Endothelial cell of umbilical vein (primary cell): ENCODE data around the gene RASL11A. TPM values are rescaled to one million over a fixed set of nuclear protein-coding genes. Genes with fewer than 3 reads are reported as not detected.

Experiments used
- BruUV-seq: library from RNA; stranded (reverse); fragments of 400-500 nt; replicated peaks from 2 replicates; lab custom pipeline; 2021; lab: Mats Ljungman, UMichigan
- CTCF ChIA-PET: fragments of 300-600, 350-600 bp; sonication (Branson Sonifier 250); formaldehyde crosslinking; loops from one replicate; lab custom pipeline; 2021; ENCODE audit warnings: antibody characterized with exemption, inconsistent platforms; lab: Charles Lee
- POLR2A ChIA-PET: fragments of 300-600, 350-600 bp; sonication (Branson Sonifier 250); formaldehyde crosslinking; loops from one replicate; lab custom pipeline; 2021; ENCODE audit warnings: antibody characterized with exemption, inconsistent platforms; lab: Charles Lee
- DNase-seq: peaks from one replicate; pipeline ENCODE4 v3.0.0-alpha.2; 2011; ENCODE audit warnings: low read depth, low spot score
- FAIRE-seq: peaks from 2 replicates; lab custom pipeline; 2011; peaks lifted over from hg19 to GRCh38; lab: Jason Lieb, UNC
- H2AFZ ChIP-seq: 2 replicates; pipeline ENCODE4 v1.6.0; 2012; ENCODE audit warnings: low read depth, low read length, control low read depth, inconsistent platforms
- H3K27ac ChIP-seq: 2 replicates; pipeline ENCODE4 v1.5.1; 2011; ENCODE audit warnings: low read depth, mild to moderate bottlenecking, control low read depth, low read length, moderate library complexity; ENCODE audit not compliant: insufficient read depth
- H3K27me3 ChIP-seq, 2 experiments: 2 replicates each; pipeline versions ENCODE4 v1.6.0 to v1.6.1; 2011; ENCODE audit warnings: low read length in 2 of 2, mixed read lengths in 1 of 2; ENCODE audit not compliant: control insufficient read depth in 2 of 2, insufficient read depth in 2 of 2
- H3K36me3 ChIP-seq, 2 experiments: 2 replicates in 1 of 2; 3 replicates in 1 of 2; pipeline ENCODE4 v1.5.1; 2011; ENCODE audit warnings: low read length in 2 of 2, mild to moderate bottlenecking in 1 of 2, moderate library complexity in 1 of 2; ENCODE audit not compliant: control insufficient read depth in 2 of 2, insufficient read depth in 2 of 2; ENCODE audit errors: extremely low read depth in 1 of 2
- H3K4me1 ChIP-seq: 3 replicates; pipeline ENCODE4 v1.5.1; 2011; ENCODE audit warnings: mild to moderate bottlenecking, low read length; ENCODE audit not compliant: control insufficient read depth, insufficient read depth; ENCODE audit errors: extremely low read depth
- H3K4me2 ChIP-seq: 2 replicates; pipeline ENCODE4 v1.6.1; 2011; ENCODE audit warnings: low read length, control low read depth, mixed read lengths; ENCODE audit not compliant: insufficient read depth
- H3K4me3 ChIP-seq, 3 experiments: fragments of 200-600 bp in 1 of 3; sonication (generic), shearing (Covaris generic) in 1 of 3; replicated peaks in 1 of 3; 2 replicates each; pipeline ENCODE4 v1.5.1; 2011 to 2016; ENCODE audit warnings: control low read depth in 3 of 3, low read length in 3 of 3, mild to moderate bottlenecking in 2 of 3, inconsistent platforms in 1 of 3, low read depth in 1 of 3, moderate library complexity in 1 of 3; ENCODE audit not compliant: insufficient read depth in 1 of 3
- H3K79me2 ChIP-seq: 2 replicates; pipeline ENCODE4 v1.6.0; 2012; ENCODE audit warnings: low read length, inconsistent platforms; ENCODE audit not compliant: control insufficient read depth, insufficient read depth
- H3K9ac ChIP-seq: replicated peaks from 2 replicates; pipeline ENCODE3; 2011; ENCODE audit warnings: low read length, control low read depth; ENCODE audit not compliant: insufficient read depth; ENCODE audit errors: extremely low read depth
- H3K9me1 ChIP-seq: replicated peaks from 3 replicates; pipeline ENCODE4 v1.6.0; 2011; ENCODE audit warnings: mild to moderate bottlenecking, low read length; ENCODE audit not compliant: control insufficient read depth, insufficient read depth; ENCODE audit errors: extremely low read depth
- H3K9me3 ChIP-seq: replicated peaks from 2 replicates; pipeline ENCODE4 v1.5.1; 2012; ENCODE audit warnings: low read length, inconsistent platforms; ENCODE audit not compliant: control insufficient read depth, insufficient read depth
- H4K20me1 ChIP-seq: replicated peaks from 2 replicates; pipeline ENCODE3; 2011; ENCODE audit warnings: mild to moderate bottlenecking, low read length; ENCODE audit not compliant: control insufficient read depth, insufficient read depth; ENCODE audit errors: extremely low read depth
- EZH2 ChIP-seq: IDR thresholded peaks from 2 replicates; pipeline ENCODE4 v1.6.1; 2012; ENCODE audit warnings: borderline replicate concordance, low read depth, mild to moderate bottlenecking, moderate library complexity, low read length, inconsistent platforms; ENCODE audit not compliant: severe bottlenecking
- FOS ChIP-seq: IDR thresholded peaks from 2 replicates; pipeline ENCODE4 v1.6.1; 2011; ENCODE audit warnings: mild to moderate bottlenecking, low read length, moderate library complexity, borderline replicate concordance; ENCODE audit not compliant: insufficient read depth
- GATA2 ChIP-seq: IDR thresholded peaks from 2 replicates; pipeline ENCODE4 v1.7.0; 2011; ENCODE audit warnings: low read depth, mild to moderate bottlenecking, moderate library complexity, mixed read lengths, low read length; ENCODE audit not compliant: insufficient read length, insufficient read depth
- JUN ChIP-seq: IDR thresholded peaks from 2 replicates; pipeline ENCODE4 v1.6.1; 2011; ENCODE audit warnings: borderline replicate concordance, low read depth; ENCODE audit not compliant: insufficient read length, insufficient read depth
- MYC ChIP-seq: IDR thresholded peaks from one replicate; pipeline ENCODE4 v1.6.1; 2011; ENCODE audit warnings: mild to moderate bottlenecking, low read depth, low read length
- POLR2A ChIP-seq: IDR thresholded peaks from 2 replicates; pipeline ENCODE4 v1.6.1; 2012; ENCODE audit warnings: low read depth, mild to moderate bottlenecking, control low read depth, low read length
- POLR2AphosphoS5 ChIP-seq: IDR thresholded peaks from 2 replicates; pipeline ENCODE4 v1.6.1; 2012; ENCODE audit warnings: low read depth, mild to moderate bottlenecking, control low read depth, low read length, moderate library complexity; ENCODE audit not compliant: insufficient read depth
- dilution Hi-C: fragments of 300-500 bp; cut with MboI; formaldehyde crosslinking; loops from one replicate; pipeline ENCODE4 v1.15.0; 2019; ENCODE audit warnings: low sequenced_read_pairs; ENCODE audit not compliant: extremely low pct_ligation_motif_present
- intact Hi-C: fragments of 100-400 bp; cut with micrococcal nuclease; formaldehyde crosslinking; loops from one replicate; pipeline ENCODE4 v1.10.0; 2022
- polyA plus RNA-seq, 4 experiments: library from polyadenylated mRNA; depleted of rRNA in 3 of 4; stranded (reverse) in 3 of 4; unstranded in 1 of 4; fragments of >200 nt; gene quantifications; 2 replicates each; pipeline versions ENCODE4 v1.2.1 to v1.2.3, GENCODE V29; 2011 to 2012; ENCODE audit warnings: missing spikeins in 1 of 4
- total RNA-seq: library from RNA; stranded (reverse); gene quantifications from 2 replicates; pipeline ENCODE4 v1.2.3, GENCODE V29; 2021
- TF ChIP-seq, protein P1 (sequence below), 2 donors: IDR thresholded peaks; 1 replicate in 1 of 2; 2 replicates in 1 of 2; pipeline ENCODE4 v1.5.1; 2011; ENCODE audit warnings: low read length in 2 of 2, mild to moderate bottlenecking in 2 of 2, moderate library complexity in 2 of 2, control low read depth in 1 of 2, inconsistent platforms in 1 of 2, low read depth in 1 of 2; ENCODE audit not compliant: insufficient read depth in 1 of 2; ENCODE audit errors: extremely low read depth in 1 of 2
- TF ChIP-seq, protein P2 (sequence below): IDR thresholded peaks from 2 replicates; pipeline ENCODE4 v1.6.1; 2011; ENCODE audit not compliant: insufficient read depth, insufficient read length

RASL11A gene
- total and polyA plus RNA-seq, 2 donors (not counting 3 experiments of a cell fraction or from before 2014, with no cell fraction given): 1.2 to 1.3 TPM

DNA sequence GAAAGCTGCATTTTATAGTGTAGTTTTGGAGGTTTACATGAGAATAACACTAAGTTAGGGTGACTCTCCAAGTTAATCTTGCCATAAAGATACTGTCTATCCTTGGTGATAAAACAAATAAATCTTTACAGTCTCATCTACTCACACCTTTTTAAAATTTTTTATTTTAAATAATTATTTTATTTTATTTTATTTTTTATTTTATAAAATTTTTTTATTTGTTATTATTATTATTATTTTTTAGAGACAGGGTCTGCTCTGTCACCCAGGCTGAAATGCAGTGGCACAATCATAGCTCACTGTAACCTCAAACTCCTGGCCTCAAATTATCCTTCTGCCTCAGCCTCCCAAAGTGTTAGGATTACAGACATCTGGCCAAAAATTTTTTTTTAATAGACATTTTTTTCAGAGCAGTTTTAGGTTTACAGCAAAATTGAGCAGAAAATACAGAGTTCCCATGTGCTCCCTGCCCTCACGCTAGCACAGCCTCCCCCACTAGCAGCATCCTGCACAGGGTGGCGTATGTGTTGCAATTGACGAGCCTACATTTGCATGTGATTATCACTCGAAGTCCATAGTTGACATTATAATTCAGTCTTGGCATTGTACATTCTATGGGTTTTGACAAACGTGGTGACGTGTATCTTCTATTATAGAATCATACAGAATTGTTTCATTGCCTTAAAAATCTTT lies 41.0 kb downstream of the RASL11A start:
- Histone ChIP-seq H3K9me1 (no peaks in the 10 kb centered on the region), H3K79me2 (no peaks in the 10 kb centered on the region), H3K4me2 (no peak overlapping the region), H2AFZ (no peak overlapping the region), H3K36me3 (no peaks in the 10 kb centered on the region), H3K27me3 (no peaks in the 10 kb centered on the region), H3K9me3 (no peaks in the 10 kb centered on the region), H3K27ac (no peak overlapping the region), H3K9ac (no peak overlapping the region), H3K4me3 (no peak overlapping the region), H4K20me1 (no peaks in the 10 kb centered on the region), H3K4me1 (no peaks in the 10 kb centered on the region)
- POLR2A ChIA-PET: no interaction called here
- intact Hi-C loops (no loop called here), dilution Hi-C loops (no loop called here)
- BruUV-seq: no TSS peak
- DNase-seq: no peak
- CTCF ChIA-PET: no interaction called here
- FAIRE-seq: no peak
- no peak for TF ChIP-seq JUN
- no peak for TF ChIP-seq MYC
- TF ChIP-seq, protein P1, sequence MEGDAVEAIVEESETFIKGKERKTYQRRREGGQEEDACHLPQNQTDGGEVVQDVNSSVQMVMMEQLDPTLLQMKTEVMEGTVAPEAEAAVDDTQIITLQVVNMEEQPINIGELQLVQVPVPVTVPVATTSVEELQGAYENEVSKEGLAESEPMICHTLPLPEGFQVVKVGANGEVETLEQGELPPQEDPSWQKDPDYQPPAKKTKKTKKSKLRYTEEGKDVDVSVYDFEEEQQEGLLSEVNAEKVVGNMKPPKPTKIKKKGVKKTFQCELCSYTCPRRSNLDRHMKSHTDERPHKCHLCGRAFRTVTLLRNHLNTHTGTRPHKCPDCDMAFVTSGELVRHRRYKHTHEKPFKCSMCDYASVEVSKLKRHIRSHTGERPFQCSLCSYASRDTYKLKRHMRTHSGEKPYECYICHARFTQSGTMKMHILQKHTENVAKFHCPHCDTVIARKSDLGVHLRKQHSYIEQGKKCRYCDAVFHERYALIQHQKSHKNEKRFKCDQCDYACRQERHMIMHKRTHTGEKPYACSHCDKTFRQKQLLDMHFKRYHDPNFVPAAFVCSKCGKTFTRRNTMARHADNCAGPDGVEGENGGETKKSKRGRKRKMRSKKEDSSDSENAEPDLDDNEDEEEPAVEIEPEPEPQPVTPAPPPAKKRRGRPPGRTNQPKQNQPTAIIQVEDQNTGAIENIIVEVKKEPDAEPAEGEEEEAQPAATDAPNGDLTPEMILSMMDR (IDR thresholded peaks at IDR 0.05; ENCODE audit: extremely low read depth in 1 of 2, insufficient read depth in 1 of 2, low read depth in 1 of 2, low read length in 2 of 2): no peak
- TF ChIP-seq EZH2: no peak
- no peak for TF ChIP-seq FOS
- TF ChIP-seq, protein P2, sequence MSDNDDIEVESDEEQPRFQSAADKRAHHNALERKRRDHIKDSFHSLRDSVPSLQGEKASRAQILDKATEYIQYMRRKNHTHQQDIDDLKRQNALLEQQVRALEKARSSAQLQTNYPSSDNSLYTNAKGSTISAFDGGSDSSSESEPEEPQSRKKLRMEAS: no peak
- TF ChIP-seq POLR2AphosphoS5: no peak
- TF ChIP-seq GATA2: no peak
- no peak for TF ChIP-seq POLR2A
